Neural crest cell (in vitro differentiated cells): ENCODE data around the gene FBXO31. TPM values are rescaled to one million over a fixed set of nuclear protein-coding genes. Genes with fewer than 3 reads are reported as not detected.
"Not testable (repeated sequence)": the region's sequence is repeated elsewhere in the genome, so short reads cannot be mapped to it uniquely, and the experiment has no call there.

Experiments used
- DNase-seq: peaks from one replicate; pipeline ENCODE4 v3.0.0; 2021; ENCODE audit warnings: low read depth, mixed read lengths, low spot score
- H3K27ac Mint-ChIP-seq: one replicate; pipeline ENCODE4 v1.8.0; 2021; ENCODE audit warnings: mild to moderate bottlenecking, mixed read lengths; ENCODE audit not compliant: unreplicated experiment
- H3K27me3 Mint-ChIP-seq: 2 replicates; pipeline ENCODE4 v1.8.0; 2021; ENCODE audit warnings: low read depth, mild to moderate bottlenecking, mixed read lengths
- H3K36me3 Mint-ChIP-seq: 2 replicates; pipeline ENCODE4 v1.8.0; 2021; ENCODE audit warnings: low read depth, mild to moderate bottlenecking, mixed read lengths
- H3K4me1 Mint-ChIP-seq: 2 replicates; pipeline ENCODE4 v1.8.0; 2021; ENCODE audit warnings: mixed read lengths
- H3K4me3 Mint-ChIP-seq: one replicate; pipeline ENCODE4 v1.8.0; 2021; ENCODE audit warnings: mild to moderate bottlenecking, mixed read lengths
- H3K9me3 Mint-ChIP-seq: 2 replicates; pipeline ENCODE4 v1.8.0; 2021; ENCODE audit warnings: mixed read lengths
- total RNA-seq: library from RNA; stranded (reverse); gene quantifications from 2 replicates; pipeline ENCODE4 v1.2.1, GENCODE V29; 2021
- TF ChIP-seq, protein P1 (sequence below): fragments of 200-600 bp; sonication (generic); conservative IDR thresholded peaks from 2 replicates; pipeline ENCODE4 v1.5.0; 2021; ENCODE audit warnings: antibody characterized with exemption, mild to moderate bottlenecking

Gene FBXO31
- total RNA-seq, 1 donor from 2014 or later: 23.7 TPM

DNA sequence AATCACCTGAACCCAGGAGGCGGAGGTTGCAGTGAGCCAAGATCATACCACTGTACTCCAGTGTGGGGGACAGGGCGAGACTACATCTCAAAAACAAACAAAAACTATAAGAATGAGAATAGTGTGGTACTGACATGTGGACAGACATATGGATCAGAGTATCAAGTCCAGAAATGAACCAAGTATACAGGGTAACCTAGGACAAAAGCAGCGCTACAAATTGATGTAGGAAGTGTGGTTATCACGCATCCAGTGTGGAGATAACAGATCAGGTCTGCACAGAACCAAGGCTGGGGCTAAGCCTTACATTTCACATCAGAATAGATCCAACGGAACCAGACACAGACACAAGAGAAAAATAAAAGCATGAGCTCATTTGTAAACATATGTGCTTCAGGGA lies 43.4 kb downstream of the FBXO31 start:
- Mint-ChIP-seq H3K4me3 (no peak overlapping the region), H3K27ac (no peak overlapping the region), H3K36me3 (no peaks in the 10 kb centered on the region), H3K9me3 (no peaks in the 10 kb centered on the region), H3K4me1 (peaks cover 10% of the 10 kb centered on the region), H3K27me3 (no peaks in the 10 kb centered on the region)
- DNase-seq: no peak
- TF ChIP-seq, protein P1, sequence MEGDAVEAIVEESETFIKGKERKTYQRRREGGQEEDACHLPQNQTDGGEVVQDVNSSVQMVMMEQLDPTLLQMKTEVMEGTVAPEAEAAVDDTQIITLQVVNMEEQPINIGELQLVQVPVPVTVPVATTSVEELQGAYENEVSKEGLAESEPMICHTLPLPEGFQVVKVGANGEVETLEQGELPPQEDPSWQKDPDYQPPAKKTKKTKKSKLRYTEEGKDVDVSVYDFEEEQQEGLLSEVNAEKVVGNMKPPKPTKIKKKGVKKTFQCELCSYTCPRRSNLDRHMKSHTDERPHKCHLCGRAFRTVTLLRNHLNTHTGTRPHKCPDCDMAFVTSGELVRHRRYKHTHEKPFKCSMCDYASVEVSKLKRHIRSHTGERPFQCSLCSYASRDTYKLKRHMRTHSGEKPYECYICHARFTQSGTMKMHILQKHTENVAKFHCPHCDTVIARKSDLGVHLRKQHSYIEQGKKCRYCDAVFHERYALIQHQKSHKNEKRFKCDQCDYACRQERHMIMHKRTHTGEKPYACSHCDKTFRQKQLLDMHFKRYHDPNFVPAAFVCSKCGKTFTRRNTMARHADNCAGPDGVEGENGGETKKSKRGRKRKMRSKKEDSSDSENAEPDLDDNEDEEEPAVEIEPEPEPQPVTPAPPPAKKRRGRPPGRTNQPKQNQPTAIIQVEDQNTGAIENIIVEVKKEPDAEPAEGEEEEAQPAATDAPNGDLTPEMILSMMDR: no peak

DNA sequence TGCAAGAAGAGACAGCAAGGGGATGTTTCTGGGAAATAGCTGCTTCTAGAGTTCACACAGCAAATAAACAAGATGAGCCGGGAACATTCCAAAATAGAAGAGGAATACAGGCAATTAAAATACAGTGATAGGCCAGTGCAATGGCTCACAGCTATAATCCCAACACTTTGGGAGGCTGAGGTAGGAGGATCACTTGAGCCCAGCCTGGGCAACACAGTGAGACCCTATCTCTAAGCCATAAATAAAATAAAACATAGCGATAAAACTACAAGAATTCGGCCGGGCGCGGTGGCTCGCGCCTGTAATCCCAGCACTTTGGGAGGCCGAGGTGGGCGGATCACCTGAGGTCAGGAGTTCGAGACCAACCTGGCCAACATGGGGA lies 43.9 kb downstream of the FBXO31 start:
- not testable (repeated sequence) for H3K36me3 Mint-ChIP-seq, H3K4me1 Mint-ChIP-seq, H3K9me3 Mint-ChIP-seq, H3K27me3 Mint-ChIP-seq, H3K27ac Mint-ChIP-seq, H3K4me3 Mint-ChIP-seq, DNase-seq

DNA sequence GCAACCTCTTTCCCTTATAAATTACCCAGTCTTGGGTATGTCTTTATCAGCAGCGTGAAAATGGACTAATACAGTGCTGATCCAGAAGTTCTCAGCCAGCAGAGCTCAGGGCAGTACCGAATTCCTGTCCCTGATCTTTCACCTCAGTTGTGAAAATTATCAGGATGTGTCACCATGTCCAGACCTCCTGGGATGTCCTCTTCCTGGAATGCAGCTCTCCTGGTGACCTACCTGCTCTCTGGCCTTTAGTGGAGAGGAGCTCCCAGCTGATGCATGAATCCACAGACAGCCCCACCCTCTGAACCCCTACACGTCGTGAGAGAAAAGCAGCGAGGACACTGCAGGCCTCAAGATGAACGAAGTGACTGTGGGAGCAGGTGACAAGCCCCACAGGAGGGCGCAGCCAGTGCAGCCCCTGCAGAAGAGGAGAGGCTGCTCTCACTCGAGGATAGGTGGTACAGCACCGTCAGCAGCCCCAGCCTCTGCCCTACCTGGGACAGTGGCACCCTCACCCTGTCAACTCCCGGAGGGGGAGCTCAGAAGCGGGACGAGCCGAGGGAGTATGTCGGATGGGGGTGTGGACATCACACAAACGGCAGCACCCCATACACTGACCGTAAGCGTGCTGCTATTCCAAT lies 44.4 kb downstream of the FBXO31 start:
- Mint-ChIP-seq H3K36me3 (no peaks in the 10 kb centered on the region), H3K27ac (no peak overlapping the region), H3K4me1 (peaks cover 10% of the 10 kb centered on the region), H3K4me3 (no peak overlapping the region), H3K27me3 (no peaks in the 10 kb centered on the region), H3K9me3 (no peaks in the 10 kb centered on the region)
- DNase-seq: no peak
- TF ChIP-seq, protein P1: no peak

DNA sequence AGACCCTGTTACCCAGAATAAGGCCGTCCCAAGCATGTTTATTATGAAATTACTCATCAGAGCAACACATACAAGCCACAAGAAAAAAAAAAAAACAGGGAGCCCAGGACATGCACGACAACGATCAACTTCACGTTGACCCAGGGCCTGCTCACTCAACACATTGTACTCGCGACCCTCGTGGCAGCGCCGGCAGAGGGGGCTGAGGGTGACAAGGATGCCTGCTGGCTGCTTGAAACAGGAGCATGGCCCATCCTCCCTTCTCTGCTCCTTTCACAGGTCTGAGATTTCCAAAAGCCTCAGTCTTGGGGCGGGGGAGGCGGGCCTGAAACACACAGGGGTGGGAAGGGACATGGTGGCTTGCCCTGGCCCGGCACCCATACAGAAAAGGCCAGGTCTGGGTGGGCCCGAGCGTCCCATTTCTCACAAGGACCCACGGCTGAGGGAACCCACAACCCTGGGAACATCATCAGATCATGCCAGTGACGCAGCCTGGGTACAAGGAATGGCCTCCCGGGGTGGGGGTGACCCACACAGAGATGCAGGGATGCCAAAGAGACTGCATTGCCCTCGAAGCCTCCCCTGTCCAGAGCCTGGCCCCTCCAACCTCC lies 45.3 kb downstream of the FBXO31 start:
- H3K9me3 Mint-ChIP-seq: no peaks in the 10 kb centered on the region
- no peak for DNase-seq
- no peaks in the 10 kb centered on the region for H3K27me3 Mint-ChIP-seq
- peaks cover 3% of the 10 kb centered on the region for H3K4me1 Mint-ChIP-seq
- H3K27ac Mint-ChIP-seq: peak overlapping the region; percentile 83
- TF ChIP-seq, protein P1: no peak
- no peak overlapping the region for H3K4me3 Mint-ChIP-seq
- no peaks in the 10 kb centered on the region for H3K36me3 Mint-ChIP-seq

DNA sequence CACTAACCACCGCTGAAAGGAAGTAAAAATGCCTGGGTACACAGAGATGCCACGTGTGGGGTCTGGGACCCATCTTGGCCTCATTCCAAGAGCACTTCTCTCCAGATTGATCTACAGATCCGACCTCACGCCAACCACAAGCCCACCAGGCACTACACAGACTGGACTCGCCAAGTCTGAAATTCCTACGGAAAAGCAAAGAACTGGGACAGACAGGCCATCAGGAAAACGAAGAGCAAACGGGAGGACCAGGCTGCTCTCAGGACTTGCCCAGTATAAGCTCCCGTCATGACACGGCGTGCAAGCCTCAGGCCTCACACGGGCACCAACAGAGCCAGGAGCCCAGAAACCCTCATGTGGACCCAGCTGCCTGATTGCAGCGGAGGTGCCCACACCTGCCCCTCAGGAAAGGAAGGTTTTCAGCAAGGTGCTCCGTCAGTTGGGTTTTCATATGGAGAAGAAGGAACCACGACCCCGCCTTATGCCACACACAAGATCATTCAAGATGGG lies 46.3 kb downstream of the FBXO31 start:
- H3K27ac Mint-ChIP-seq: no peak overlapping the region
- no peaks in the 10 kb centered on the region for H3K27me3 Mint-ChIP-seq
- DNase-seq: no peak
- H3K4me1 Mint-ChIP-seq: no peaks in the 10 kb centered on the region
- TF ChIP-seq, protein P1: no peak
- H3K4me3 Mint-ChIP-seq: no peak overlapping the region
- no peaks in the 10 kb centered on the region for H3K36me3 Mint-ChIP-seq
- H3K9me3 Mint-ChIP-seq: no peaks in the 10 kb centered on the region
